DMS53 treated with DMSO at 0.1 percent for 48 hours (cell line): Measurements from ENCODE around the gene KNCN.

Experiments
- DNase-seq: peaks from one replicate; lab custom pipeline; 2025; ENCODE audit not compliant: unreplicated experiment; lab: John Stamatoyannopoulos, UW

The KNCN gene

DNA sequence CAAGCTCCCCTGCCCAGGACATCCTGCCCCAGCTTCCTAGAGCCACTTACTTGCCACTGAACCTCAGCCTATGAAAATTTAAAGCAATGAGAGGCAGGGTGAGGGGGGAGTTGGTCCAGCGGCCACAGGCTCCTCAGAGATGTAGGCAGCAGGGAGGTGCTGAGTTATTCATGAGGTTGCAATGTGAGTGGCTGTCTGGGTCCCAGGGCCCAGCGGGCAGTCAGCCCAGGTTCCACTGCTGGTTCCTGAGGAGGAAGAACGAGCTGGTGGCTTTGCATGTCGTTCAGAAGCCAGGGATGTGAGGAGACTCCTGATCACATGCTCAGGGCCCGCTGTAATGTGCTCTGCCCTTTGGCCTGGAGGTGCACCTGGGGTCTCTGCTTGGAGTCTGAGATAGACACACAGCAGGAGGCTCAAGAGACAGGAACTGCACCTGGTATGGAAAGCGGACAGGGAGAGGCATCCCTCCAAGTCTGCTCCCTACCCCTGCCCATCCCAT, at the start of gene KNCN:
TSS of gene KNCN (minus strand) at position 51 of the 499 bp plus-strand sequence. CDS start 432 bp downstream, outside the sequence.
- no peak for DNase-seq

GRCh38 chr1:46599059-46599970, 47.9 kb upstream of the KNCN start:
- DNase-seq: no peak

- no peak for DNase-seq
Observed at GRCh38 chr1:46596846-46597245, 45.4 kb upstream of the KNCN start.

GRCh38 chr1:46596036-46596435, 44.6 kb upstream of the KNCN start:
- no peak for DNase-seq

GRCh38 chr1:46595127-46595526, 43.7 kb upstream of the KNCN start:
- no peak for DNase-seq

DNA sequence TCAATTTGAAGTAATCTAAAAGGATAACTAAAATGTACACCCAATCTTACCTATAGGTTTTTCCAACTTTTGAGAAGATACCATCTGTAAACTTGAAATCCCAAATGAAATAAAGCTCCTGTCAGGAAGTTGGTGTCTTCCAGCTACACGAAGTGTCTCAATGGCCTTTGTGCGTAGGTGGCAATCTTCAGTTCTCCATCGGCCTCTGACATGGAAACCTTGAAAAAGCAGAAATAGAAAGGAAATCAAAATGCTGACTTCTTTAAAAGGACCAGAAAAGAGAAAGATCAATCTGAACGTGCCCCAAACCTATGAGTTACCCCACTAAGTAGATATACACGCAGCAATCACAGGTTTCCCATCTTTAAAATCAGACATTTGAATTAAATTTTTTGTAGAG, 42.6 kb upstream of the KNCN start:
- DNase-seq: no peak

DNA sequence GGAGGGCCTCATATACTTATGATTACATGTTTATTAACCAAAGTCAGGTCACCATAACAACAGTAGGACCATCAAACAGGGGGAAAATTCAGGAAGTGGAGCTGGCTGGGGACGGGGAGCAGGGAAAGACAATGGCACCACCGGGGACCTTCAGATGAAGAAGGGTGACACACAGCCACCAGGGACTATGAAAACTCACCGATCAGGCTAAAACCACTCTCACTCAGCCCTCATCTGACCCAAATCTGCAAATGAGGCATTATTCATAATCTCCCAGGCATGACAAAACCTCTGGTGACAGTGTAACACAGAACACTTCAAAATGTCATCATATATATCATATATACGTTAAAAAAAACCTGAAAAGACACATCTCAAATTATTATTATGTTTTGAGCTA, 41.4 kb upstream of the KNCN start:
- DNase-seq: no peak

GRCh38 chr1:46589529-46589928, 38.1 kb upstream of the KNCN start:
- no peak for DNase-seq

GRCh38 chr1:46587069-46587468, 35.6 kb upstream of the KNCN start:
- DNase-seq: no peak

- DNase-seq: no peak
Observed at GRCh38 chr1:46585312-46585938, 34.0 kb upstream of the KNCN start.

- DNase-seq: no peak
Observed at GRCh38 chr1:46583494-46583893, 32.0 kb upstream of the KNCN start.

- DNase-seq: no peak
Observed at GRCh38 chr1:46582972-46583371, 31.5 kb upstream of the KNCN start.

GRCh38 chr1:46581681-46582455, 30.4 kb upstream of the KNCN start:
- DNase-seq: no peak

GRCh38 chr1:46580140-46580903, 28.9 kb upstream of the KNCN start:
- DNase-seq: no peak

DNA sequence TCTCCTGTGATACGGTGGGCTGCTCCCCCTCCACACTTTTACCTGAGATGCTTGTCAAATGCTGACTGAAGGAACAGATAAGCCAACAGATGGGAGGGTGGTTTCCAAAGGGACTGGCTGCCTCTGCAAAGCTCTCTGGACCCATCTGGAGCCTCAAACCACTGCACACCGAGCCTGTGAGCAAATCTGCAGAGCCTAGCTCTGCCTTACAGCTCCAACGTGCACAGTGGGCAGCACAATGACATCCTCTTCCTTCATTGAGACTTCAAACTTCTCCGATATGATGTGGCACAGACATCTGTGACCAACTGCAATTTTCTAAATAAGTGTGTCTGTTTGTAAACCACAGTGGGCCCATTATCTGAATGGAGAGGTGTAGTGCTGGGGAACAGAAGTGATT, 26.2 kb upstream of the KNCN start:
- no peak for DNase-seq

- DNase-seq: no peak
Observed at GRCh38 chr1:46576596-46576995, 25.1 kb upstream of the KNCN start.

DNA sequence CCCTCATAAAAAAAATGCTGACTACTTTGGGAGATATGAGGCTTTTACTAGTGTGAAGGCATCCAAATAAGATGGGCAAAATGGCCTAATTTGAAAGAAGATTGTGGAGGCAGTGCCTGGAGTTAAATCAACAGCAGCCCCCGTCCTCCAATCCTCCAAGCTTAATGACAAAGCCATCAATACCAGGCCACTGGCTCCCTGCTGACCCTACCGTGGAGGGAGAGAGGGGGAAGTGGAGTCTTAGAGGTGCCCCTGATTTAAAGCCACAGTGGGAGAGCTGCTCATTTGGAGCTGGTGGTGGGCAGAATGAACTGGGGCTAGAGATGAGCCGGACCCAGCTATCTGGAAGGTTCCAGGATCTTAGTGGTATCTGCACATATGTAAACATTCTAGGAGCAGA, 24.3 kb upstream of the KNCN start:
- no peak for DNase-seq

DNA sequence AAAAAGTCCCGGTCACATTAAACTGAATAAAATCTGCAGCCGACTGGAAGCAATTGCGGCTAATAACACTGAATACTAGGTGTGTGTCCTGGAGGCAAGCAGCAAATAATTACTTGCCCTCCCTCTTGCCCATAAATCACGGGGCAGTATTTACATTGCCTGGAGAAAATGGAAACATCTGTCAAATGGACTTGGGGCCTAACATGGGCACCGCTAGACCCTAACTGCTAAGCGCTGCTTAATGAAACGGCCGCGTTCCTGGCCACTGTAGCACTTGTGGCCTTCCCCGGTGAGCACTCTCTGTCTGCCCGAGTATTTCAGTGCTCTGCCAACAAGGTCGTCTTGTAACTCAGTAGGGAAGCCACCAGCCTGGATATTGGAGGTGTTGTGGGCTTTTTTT, 23.9 kb upstream of the KNCN start:
- no peak for DNase-seq

- no peak for DNase-seq
Observed at GRCh38 chr1:46571691-46572225, 20.3 kb upstream of the KNCN start.

DNA sequence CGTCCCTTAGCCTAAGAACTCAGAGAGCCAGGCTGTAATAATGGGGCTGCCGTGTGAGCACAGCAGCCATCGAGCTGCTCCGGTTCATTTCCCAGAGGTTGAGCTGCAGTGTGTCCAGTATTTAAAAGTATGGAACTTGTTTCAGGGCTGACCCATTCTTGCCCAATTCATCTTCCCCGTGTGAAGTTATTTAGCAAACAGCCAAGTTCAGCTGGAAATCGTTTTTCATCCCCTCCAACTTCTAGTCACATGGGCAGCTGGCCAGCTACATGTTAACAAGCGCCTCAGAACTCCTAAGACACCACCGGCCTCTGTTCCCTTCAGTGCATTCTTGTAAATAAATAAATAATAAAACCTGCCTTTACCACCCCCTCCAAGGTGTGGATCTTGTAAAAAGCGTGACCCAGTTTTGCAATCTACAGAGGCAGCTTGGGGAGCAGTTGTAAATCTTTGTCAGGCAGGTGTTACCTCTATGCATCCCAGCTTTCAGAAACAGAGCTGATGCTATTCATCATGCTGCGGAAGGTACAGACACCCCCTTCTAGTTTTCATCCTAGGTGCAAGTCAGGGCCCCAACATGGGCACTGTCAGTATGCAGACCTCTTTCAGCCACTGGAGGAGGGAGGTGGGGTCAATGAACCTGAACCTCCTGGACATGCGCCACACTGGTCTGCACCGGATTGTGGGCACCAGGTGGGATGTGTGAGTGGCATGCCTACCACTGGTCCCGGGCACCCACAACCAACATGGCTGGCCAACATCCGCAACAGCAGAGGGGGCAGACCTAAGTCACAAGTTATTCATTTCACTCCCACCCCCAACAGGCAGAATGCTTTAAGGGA, 18.7 kb upstream of the KNCN start:
- no peak for DNase-seq
